SK-N-MC (cell line): ENCODE results near the gene MFAP3L.

Experiments used
- EZH2 ChIP-seq: fragments of 200-600 bp; sonication (generic); IDR thresholded peaks from one replicate; pipeline ENCODE4 v1.6.1; 2017; ENCODE audit warnings: antibody characterized with exemption
- FOXP2 ChIP-seq: optimal IDR thresholded peaks from 2 replicates; pipeline ENCODE3; 2011; ENCODE audit warnings: mild to moderate bottlenecking, moderate library complexity; ENCODE audit not compliant: insufficient read depth; ENCODE audit errors: extremely low read length, control extremely low read depth
- POLR2AphosphoS5 ChIP-seq: IDR thresholded peaks from 2 replicates; pipeline ENCODE4 v1.6.1; 2012; ENCODE audit warnings: mild to moderate bottlenecking, low read depth, low read length, borderline replicate concordance

GRCh38 chr4:170035231-170035630 is 9.0 kb upstream of the MFAP3L start:
- no peak for TF ChIP-seq EZH2
- no peak for TF ChIP-seq POLR2AphosphoS5
- no peak for TF ChIP-seq FOXP2
